ENCODE measurements around the gene LMF1. TPM values are rescaled to one million over a fixed set of nuclear protein-coding genes. Genes with fewer than 3 reads are reported as not detected.
"Not testable (repeated sequence)": the region's sequence is repeated elsewhere in the genome, so short reads cannot be mapped to it uniquely, and the experiment has no call there.

Gene LMF1
- total and polyA plus RNA-seq, 2 donors: 9.8 to 16.8 TPM

DNA sequence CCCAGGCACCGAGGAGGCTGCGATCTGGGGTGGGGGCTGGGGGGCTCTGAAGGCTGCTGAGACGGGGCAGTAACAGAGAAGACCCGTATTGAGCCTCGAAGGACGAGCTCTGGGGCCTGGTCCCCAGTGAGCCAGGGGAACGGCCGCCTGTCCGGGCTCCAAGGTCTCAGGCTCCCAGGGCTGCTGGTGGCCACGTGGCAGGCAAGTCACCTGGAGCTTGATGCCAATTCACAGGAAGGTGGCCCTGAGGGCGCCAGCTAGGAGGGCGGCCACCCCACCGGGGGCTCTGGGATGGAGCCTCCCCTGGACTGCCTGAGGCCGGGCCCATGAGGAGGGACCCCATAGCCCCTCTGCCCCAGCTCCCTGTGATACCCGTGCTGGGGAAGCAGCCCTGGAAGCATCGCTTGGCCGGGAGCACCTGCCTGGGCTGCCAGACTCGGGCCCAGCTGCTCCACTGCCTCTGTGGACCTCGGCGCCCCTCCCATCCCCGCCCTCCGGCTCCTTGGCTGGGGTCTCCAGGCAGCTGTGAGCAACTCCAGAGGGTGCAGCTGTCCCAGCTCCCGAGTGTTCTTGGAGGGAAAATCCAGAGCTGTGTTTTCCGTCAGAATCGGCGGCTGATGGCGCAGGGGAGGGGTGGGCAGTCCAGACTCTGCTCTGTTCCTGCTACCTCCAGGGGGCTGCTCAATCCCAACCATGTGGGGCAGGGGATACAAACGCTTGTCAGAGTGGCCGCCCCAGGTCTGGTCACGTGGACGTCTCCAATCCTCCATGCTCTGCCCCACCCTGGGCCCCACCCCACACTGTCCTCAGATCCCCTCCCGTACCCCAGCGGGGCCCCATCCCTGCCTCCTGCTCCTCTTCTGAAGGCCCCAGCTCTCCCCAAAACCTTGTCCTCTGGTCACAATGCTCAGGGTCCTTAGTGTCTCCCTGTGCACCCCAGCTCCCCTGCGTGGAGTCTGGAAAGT is 103.1 kb downstream of the LMF1 start:
- 81% methylated on average over 34 of the region's 34 CpGs for WGBS
- Histone ChIP-seq H3K27ac (ENCODE audit: low read depth) (no peak overlapping the region), H3K4me1 (ENCODE audit: insufficient read depth) (no peaks in the 10 kb centered on the region), H3K36me3 (ENCODE audit: insufficient read depth) (peaks cover 1% of the 10 kb centered on the region), H3K4me3 (ENCODE audit: low read depth, low read length) (no peak overlapping the region)
- no peak for DNase-seq (ENCODE audit: extremely low spot score)

DNA sequence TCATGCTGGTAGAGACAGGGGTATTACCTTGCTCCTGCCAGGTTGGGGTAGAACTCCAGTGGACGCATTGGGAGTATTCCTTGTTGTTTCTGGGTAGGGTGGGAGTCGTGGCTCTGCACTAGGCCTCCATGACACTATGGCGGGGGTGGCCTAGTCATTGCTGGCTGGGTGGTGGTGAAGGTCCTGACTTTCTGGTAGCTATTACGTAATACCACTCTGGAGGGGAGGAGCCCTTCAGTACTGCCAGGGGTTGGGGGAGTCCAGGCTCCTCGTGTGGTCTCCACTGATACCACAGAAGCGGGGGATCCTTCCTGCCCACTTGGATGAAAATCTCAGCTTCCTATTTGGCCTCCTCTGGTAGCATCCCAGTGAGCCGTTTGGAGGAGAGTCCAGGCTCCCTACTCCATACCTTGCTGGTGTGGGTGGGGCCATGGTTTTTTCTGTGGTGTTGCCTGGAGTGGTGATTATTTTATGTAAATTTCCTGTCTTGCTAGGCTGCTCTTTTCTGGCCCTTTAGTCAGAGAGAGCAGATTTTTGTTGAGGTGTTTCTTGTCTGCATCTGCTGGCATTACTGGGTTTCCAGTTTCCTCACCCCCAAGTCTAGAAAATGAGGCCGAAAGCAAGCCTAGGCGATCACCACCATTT is 104.4 kb downstream of the LMF1 start:
- H3K36me3 ChIP-seq (ENCODE audit: insufficient read depth): peaks cover 1% of the 10 kb centered on the region
- no peak for DNase-seq (ENCODE audit: extremely low spot score)
- 92% methylated on average over 9 of the region's 9 CpGs for WGBS
- no peak overlapping the region for H3K4me3 ChIP-seq (ENCODE audit: low read depth, low read length)
- no peaks in the 10 kb centered on the region for H3K4me1 ChIP-seq (ENCODE audit: insufficient read depth)
- H3K27ac ChIP-seq (ENCODE audit: low read depth): no peak overlapping the region

DNA sequence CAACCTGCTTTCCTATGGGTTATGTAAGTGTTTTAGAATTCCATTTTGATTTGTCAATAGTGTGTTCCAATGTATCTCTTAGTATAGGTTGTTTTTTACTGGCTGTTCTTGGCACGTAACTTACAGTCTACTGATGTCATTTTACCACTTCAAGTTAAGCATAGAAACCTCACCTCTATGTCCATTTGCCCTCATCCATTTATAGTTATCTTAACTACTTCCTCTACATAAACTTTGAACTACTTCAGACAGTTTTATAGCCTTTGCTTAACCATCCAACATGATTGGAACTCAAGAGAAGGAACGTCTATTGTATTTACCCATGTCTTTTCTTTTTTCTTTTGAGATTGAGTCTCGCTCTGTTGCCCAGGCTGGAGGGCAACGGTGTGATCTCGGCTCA is 105.8 kb downstream of the LMF1 start:
- Histone ChIP-seq H3K4me1 (ENCODE audit: insufficient read depth) (no peaks in the 10 kb centered on the region), H3K4me3 (ENCODE audit: low read depth, low read length) (no peak overlapping the region), H3K27ac (ENCODE audit: low read depth) (no peak overlapping the region), H3K36me3 (ENCODE audit: insufficient read depth) (peaks cover 1% of the 10 kb centered on the region)
- 75% methylated on average over 5 of the region's 5 CpGs for whole genome bisulfite sequencing
- DNase-seq (ENCODE audit: extremely low spot score): no peak

GRCh38 chr16:861446-861845 is 109.3 kb downstream of the LMF1 start:
- H3K4me1 ChIP-seq (ENCODE audit: insufficient read depth): no peaks in the 10 kb centered on the region
- no peak for DNase-seq (ENCODE audit: extremely low spot score)
- no peak overlapping the region for H3K4me3 ChIP-seq (ENCODE audit: low read depth, low read length)
- H3K36me3 ChIP-seq (ENCODE audit: insufficient read depth): no peaks in the 10 kb centered on the region
- no peak overlapping the region for H3K27ac ChIP-seq (ENCODE audit: low read depth)
- WGBS: 95% methylated on average over 17 of the region's 17 CpGs

DNA sequence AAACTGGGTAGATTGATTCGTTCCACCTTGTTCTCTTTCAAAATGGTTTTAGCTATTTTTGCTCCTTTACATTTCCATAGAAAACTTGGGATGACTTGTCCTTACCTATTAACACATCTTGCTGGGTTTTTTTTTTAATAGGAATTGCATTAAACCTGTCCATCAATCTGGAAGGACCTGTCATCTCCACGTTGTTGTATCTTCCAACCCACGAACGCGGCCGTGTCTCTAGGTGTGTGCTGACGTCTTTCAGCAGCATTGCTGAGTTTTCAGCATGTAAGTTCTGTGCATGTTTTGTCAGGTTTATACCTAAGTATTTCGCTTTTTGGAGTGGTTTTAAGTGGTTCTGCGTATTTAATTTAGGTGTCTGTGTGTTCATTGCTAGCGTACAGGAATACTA is 109.9 kb downstream of the LMF1 start:
- H3K4me1 ChIP-seq (ENCODE audit: insufficient read depth): no peaks in the 10 kb centered on the region
- H3K36me3 ChIP-seq (ENCODE audit: insufficient read depth): no peaks in the 10 kb centered on the region
- DNase-seq (ENCODE audit: extremely low spot score): no peak
- no peak overlapping the region for H3K4me3 ChIP-seq (ENCODE audit: low read depth, low read length)
- no peak overlapping the region for H3K27ac ChIP-seq (ENCODE audit: low read depth)
- whole genome bisulfite sequencing: 87% methylated on average over 10 of the region's 10 CpGs

DNA sequence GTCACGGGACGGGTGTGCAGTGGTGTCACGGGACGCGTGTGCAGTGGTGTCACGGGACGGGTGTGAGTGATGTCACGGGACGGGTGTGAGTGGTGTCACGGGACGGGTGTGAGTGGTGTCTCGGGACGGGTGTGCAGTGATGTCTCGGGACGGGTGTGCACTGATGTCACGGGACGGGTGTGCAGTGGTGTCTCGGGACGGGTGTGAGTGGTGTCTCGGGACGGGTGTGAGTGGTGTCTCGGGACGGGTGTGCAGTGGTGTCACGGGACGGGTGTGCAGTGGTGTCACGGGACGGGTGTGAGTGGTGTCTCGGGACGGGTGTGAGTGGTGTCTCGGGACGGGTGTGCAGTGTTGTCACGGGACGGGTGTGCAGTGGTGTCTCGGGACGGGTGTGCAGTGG is 111.8 kb downstream of the LMF1 start:
- WGBS: 97% methylated on average over 32 of the region's 35 CpGs
- DNase-seq (ENCODE audit: extremely low spot score): not testable (repeated sequence)

GRCh38 chr16:858441-858840 is 112.3 kb downstream of the LMF1 start:
- H3K4me1 ChIP-seq (ENCODE audit: insufficient read depth); H3K4me3 ChIP-seq (ENCODE audit: low read depth, low read length); H3K36me3 ChIP-seq (ENCODE audit: insufficient read depth); DNase-seq (ENCODE audit: extremely low spot score); H3K27ac ChIP-seq (ENCODE audit: low read depth): not testable (repeated sequence)
- 86% methylated on average over 36 of the region's 36 CpGs for WGBS

More for the DNA sequence above, 111.8 kb downstream of the LMF1 start:
- not testable (repeated sequence) for H3K36me3 ChIP-seq (ENCODE audit: insufficient read depth); H3K27ac ChIP-seq (ENCODE audit: low read depth); H3K4me1 ChIP-seq (ENCODE audit: insufficient read depth); H3K4me3 ChIP-seq (ENCODE audit: low read depth, low read length)

DNA sequence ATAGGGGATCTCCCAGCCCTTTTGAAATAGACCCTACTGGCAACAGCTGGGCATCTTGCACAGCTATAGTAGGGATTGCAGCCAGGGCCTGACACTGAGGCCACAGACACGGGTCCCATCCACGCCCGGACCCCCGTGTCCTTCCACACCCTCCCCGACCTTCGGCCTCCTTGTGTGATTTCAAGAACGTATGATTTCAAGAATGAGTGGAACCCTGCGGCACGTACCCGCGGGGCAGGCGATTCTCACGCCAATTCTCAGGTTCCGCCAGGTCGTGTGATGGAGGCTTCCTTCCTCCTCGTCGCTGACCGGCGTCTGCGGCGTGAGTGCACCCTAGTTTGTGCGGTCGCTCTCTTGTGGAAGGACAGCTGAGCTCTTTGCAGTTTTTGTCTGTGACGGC is 114.0 kb downstream of the LMF1 start:
- Histone ChIP-seq H3K27ac (ENCODE audit: low read depth) (no peak overlapping the region), H3K36me3 (ENCODE audit: insufficient read depth) (no peaks in the 10 kb centered on the region), H3K4me1 (ENCODE audit: insufficient read depth) (no peaks in the 10 kb centered on the region), H3K4me3 (ENCODE audit: low read depth, low read length) (no peak overlapping the region)
- no peak for DNase-seq (ENCODE audit: extremely low spot score)
- WGBS: 98% methylated on average over 24 of the region's 24 CpGs

DNA sequence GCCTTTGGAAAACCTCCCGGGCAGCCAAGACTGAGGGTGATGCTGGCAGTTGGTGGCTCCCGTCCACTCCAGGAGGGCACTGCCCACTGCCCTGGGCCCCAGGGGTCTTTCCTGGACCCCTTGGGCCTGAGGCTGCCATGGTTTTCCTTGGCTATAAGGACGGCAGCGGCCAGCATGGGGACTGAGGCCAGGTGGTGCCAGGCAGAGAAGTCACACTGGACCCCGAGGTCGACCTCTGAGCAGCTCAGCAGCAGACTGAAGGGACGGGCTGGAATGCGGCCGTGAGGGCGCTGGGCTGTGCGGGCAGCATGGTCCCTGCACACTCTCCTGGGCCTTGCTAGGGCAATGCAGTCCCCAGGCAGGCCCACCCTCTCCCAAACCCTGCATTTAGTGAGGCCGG is 114.7 kb downstream of the LMF1 start:
- DNase-seq (ENCODE audit: extremely low spot score): no peak
- H3K4me3 ChIP-seq (ENCODE audit: low read depth, low read length): no peak overlapping the region
- H3K27ac ChIP-seq (ENCODE audit: low read depth): no peak overlapping the region
- no peaks in the 10 kb centered on the region for H3K36me3 ChIP-seq (ENCODE audit: insufficient read depth)
- WGBS: 97% methylated on average over 12 of the region's 12 CpGs
- no peaks in the 10 kb centered on the region for H3K4me1 ChIP-seq (ENCODE audit: insufficient read depth)

DNA sequence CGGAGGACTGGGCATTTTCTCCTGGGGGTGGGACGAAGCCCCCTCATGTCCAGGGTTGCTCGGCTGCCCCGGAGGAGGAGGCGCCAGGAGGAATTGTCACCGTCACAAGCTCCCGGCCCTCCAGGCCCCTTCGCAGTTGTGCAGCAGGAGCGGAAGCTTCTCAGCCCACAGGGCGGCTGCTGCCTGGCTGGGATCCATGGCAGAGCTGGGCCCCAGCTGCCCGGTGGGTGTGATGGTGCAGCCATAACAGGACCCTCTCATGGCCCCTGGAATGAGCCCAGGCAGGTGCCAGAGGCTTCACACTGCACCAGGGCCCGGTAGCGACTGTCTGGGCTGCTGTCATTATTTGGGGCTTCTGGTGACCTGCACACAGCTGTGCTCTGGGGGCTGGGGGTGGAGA is 115.3 kb downstream of the LMF1 start:
- Histone ChIP-seq H3K36me3 (ENCODE audit: insufficient read depth) (no peaks in the 10 kb centered on the region), H3K4me3 (ENCODE audit: low read depth, low read length) (no peak overlapping the region), H3K4me1 (ENCODE audit: insufficient read depth) (no peaks in the 10 kb centered on the region), H3K27ac (ENCODE audit: low read depth) (no peak overlapping the region)
- 94% methylated on average over 13 of the region's 13 CpGs for WGBS
- no peak for DNase-seq (ENCODE audit: extremely low spot score)

- H3K36me3 ChIP-seq (ENCODE audit: insufficient read depth): no peaks in the 10 kb centered on the region
- DNase-seq (ENCODE audit: extremely low spot score): no peak
- no peaks in the 10 kb centered on the region for H3K4me1 ChIP-seq (ENCODE audit: insufficient read depth)
- no peak overlapping the region for H3K27ac ChIP-seq (ENCODE audit: low read depth)
- 87% methylated on average over 23 of the region's 23 CpGs for WGBS
- H3K4me3 ChIP-seq (ENCODE audit: low read depth, low read length): no peak overlapping the region
Measured at GRCh38 chr16:854808-855410, 115.9 kb downstream of the LMF1 start.

DNA sequence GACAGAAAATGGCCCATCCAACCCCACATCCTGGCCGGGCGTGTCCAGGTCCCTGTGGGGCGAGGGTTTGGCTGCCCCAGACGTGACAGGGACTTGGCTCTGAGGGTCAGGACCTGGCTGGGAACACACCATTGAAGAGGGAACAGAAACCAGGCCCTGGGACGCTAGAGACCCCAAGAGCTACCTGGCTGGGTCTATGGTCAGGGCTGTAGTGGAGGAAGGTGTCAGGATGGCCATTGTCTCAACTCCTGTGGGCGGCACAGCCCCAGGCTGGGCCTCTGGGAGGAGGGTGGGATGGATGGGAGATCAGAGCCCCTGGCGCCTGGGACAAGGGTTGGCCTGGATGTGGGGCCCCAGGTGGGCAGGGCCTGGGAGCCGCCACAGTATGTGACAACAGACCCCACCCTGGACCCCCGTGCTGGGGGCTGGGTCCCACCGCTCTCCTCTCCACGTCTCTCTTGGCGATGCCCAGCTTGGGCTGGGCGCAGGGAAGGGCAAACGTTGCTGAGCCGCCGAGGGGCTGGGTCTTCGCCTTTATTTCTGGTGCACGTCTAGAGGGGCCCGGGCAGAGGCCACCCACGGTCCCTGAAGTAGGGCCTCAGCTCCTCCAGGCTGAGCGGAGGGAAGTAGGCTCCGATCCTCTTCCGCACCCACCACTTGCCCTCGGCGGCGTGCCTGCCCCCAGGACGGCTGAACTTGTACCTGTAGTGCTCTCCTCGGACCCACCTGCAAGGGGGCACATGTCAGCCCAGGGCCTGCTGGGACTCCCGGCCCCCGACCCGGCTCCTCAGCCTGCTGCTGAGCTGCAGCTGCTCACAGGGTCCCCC is 116.6 kb downstream of the LMF1 start:
- Histone ChIP-seq H3K36me3 (ENCODE audit: insufficient read depth) (no peaks in the 10 kb centered on the region), H3K27ac (ENCODE audit: low read depth) (no peak overlapping the region), H3K4me1 (ENCODE audit: insufficient read depth) (no peaks in the 10 kb centered on the region), H3K4me3 (ENCODE audit: low read depth, low read length) (no peak overlapping the region)
- no peak for DNase-seq (ENCODE audit: extremely low spot score)
- WGBS: 90% methylated on average over 31 of the region's 31 CpGs

DNA sequence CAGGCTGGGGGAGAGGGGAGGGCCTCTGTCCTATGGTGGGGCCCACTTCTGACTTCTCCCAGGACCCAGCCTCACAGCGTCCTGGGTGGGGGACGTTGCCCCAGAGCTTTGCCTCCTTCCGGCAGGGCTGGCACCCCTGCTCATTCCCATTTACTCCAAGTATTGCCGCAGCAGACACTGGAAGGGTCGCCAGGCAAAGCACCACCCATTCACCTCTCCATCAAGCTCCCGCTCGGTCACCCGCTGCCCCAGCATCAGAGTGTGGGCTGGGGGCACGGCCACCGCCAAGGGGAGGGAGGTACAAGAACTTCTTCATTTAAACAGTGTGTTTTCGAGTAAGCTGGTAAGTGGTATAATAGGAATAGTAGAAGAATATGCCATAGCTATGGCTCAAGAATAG is 117.5 kb downstream of the LMF1 start:
- WGBS: 86% methylated on average over 11 of the region's 11 CpGs
- H3K36me3 ChIP-seq (ENCODE audit: insufficient read depth): no peaks in the 10 kb centered on the region
- H3K27ac ChIP-seq (ENCODE audit: low read depth): no peak overlapping the region
- no peak overlapping the region for H3K4me3 ChIP-seq (ENCODE audit: low read depth, low read length)
- H3K4me1 ChIP-seq (ENCODE audit: insufficient read depth): no peaks in the 10 kb centered on the region
- DNase-seq (ENCODE audit: extremely low spot score): no peak
